WTC11 (cell line): ENCODE results near the gene ZBTB7C. TPM values are rescaled to one million over a fixed set of nuclear protein-coding genes. Genes with fewer than 3 reads are reported as not detected.

Experiments
- ATAC-seq: fragments of 200-7000 bp; cut with Tn5 transposase; 2 replicates; pipeline ENCODE4 v1.10.0; 2021; ENCODE audit warnings: mild to moderate bottlenecking, moderate library complexity
- CTCF ChIA-PET: fragments of 300-600 bp; sonication (Branson Sonifier 250); formaldehyde crosslinking; loops from one replicate; lab custom pipeline; 2021; ENCODE audit warnings: antibody characterized with exemption; lab: Charles Lee
- POLR2A ChIA-PET: fragments of 350-600 bp; sonication (Branson Sonifier 250); formaldehyde crosslinking; loops from one replicate; lab custom pipeline; 2021; ENCODE audit warnings: antibody characterized with exemption; lab: Charles Lee
- DNase-seq: peaks from one replicate; pipeline ENCODE4 v3.0.0; 2021; ENCODE audit warnings: low spot score
- H3K27ac Mint-ChIP-seq: 2 replicates; pipeline ENCODE4 v1.8.0; 2021; ENCODE audit warnings: mixed read lengths
- H3K27me3 Mint-ChIP-seq: 2 replicates; pipeline ENCODE4 v1.8.0; 2021; ENCODE audit warnings: low read depth, mild to moderate bottlenecking, moderate library complexity, mixed read lengths
- H3K36me3 Mint-ChIP-seq: 2 replicates; pipeline ENCODE4 v1.8.0; 2021; ENCODE audit warnings: mixed read lengths
- H3K4me1 Mint-ChIP-seq: 2 replicates; pipeline ENCODE4 v1.8.0; 2022; ENCODE audit warnings: mixed read lengths
- H3K4me3 Mint-ChIP-seq: 2 replicates; pipeline ENCODE4 v1.8.0; 2021; ENCODE audit warnings: mild to moderate bottlenecking, moderate library complexity, mixed read lengths
- H3K9me3 Mint-ChIP-seq: 2 replicates; pipeline ENCODE4 v1.8.0; 2021; ENCODE audit warnings: mixed read lengths
- AR ChIP-seq: fragments of 250-450 bp; sonication (Bioruptor Pico); IDR thresholded peaks from 2 replicates; pipeline ENCODE4 v1.9.0; 2021; ENCODE audit warnings: mild to moderate bottlenecking
- ATF3 ChIP-seq: sonication (generic); formaldehyde crosslinking; conservative IDR thresholded peaks from 2 replicates; pipeline ENCODE4 v1.8.1; 2022; ENCODE audit warnings: mild to moderate bottlenecking, missing genetic modification reagents
- E2F4 ChIP-seq: sonication (generic); formaldehyde crosslinking; IDR thresholded peaks from 2 replicates; pipeline ENCODE4 v1.8.1; 2022; ENCODE audit warnings: low read depth, mild to moderate bottlenecking, moderate library complexity, missing genetic modification reagents, borderline replicate concordance
- ESRRA ChIP-seq: sonication (generic); formaldehyde crosslinking; IDR thresholded peaks from 2 replicates; pipeline ENCODE4 v1.8.1; 2022; ENCODE audit warnings: mild to moderate bottlenecking, missing genetic modification reagents, borderline replicate concordance
- FOXK1 ChIP-seq: sonication (generic); formaldehyde crosslinking; IDR thresholded peaks from 2 replicates; pipeline ENCODE4 v1.8.0; 2022; ENCODE audit warnings: mild to moderate bottlenecking, moderate library complexity, missing genetic modification reagents
- FOXP1 ChIP-seq: sonication (generic); formaldehyde crosslinking; IDR thresholded peaks from 2 replicates; pipeline ENCODE4 v1.8.0; 2022; ENCODE audit warnings: missing genetic modification reagents, mild to moderate bottlenecking, moderate library complexity, borderline replicate concordance
- GABPB1 ChIP-seq: sonication (generic); formaldehyde crosslinking; IDR thresholded peaks from 2 replicates; pipeline ENCODE4 v1.8.1; 2023; ENCODE audit warnings: mild to moderate bottlenecking, missing genetic modification reagents
- HMGA2 ChIP-seq: fragments of 250-450 bp; sonication (Bioruptor Pico); IDR thresholded peaks from 2 replicates; pipeline ENCODE4 v1.4.0; 2021; ENCODE audit warnings: mild to moderate bottlenecking, moderate library complexity
- JAZF1 ChIP-seq: fragments of 250-450 bp; sonication (Bioruptor Pico); IDR thresholded peaks from 2 replicates; pipeline ENCODE4 v1.9.0; 2021; ENCODE audit warnings: moderate library complexity, mild to moderate bottlenecking, inconsistent platforms
- MYBL2 ChIP-seq: sonication (generic); formaldehyde crosslinking; IDR thresholded peaks from 2 replicates; pipeline ENCODE4 v1.8.1; 2023; ENCODE audit warnings: mild to moderate bottlenecking, moderate library complexity, missing genetic modification reagents
- NFATC4 ChIP-seq: fragments of 250-450 bp; sonication (Bioruptor Pico); IDR thresholded peaks from 2 replicates; pipeline ENCODE4 v1.9.0; 2021; ENCODE audit warnings: mild to moderate bottlenecking
- NR1H2 ChIP-seq: sonication (generic); formaldehyde crosslinking; IDR thresholded peaks from 2 replicates; pipeline ENCODE4 v1.9.0; 2021; ENCODE audit warnings: mild to moderate bottlenecking, moderate library complexity, missing genetic modification reagents
- OVOL2 ChIP-seq: fragments of 250-450 bp; sonication (Bioruptor Pico); IDR thresholded peaks from 2 replicates; pipeline ENCODE4 v1.9.0; 2021; ENCODE audit warnings: mild to moderate bottlenecking, borderline replicate concordance
- RELA ChIP-seq: sonication (generic); formaldehyde crosslinking; IDR thresholded peaks from 2 replicates; pipeline ENCODE4 v1.8.1; 2022; ENCODE audit warnings: missing genetic modification reagents, mild to moderate bottlenecking, borderline replicate concordance
- RORB ChIP-seq: fragments of 250-450 bp; sonication (Bioruptor Pico); IDR thresholded peaks from 2 replicates; pipeline ENCODE4 v1.9.0; 2021; ENCODE audit warnings: mild to moderate bottlenecking
- SP1 ChIP-seq: sonication (generic); formaldehyde crosslinking; conservative IDR thresholded peaks from 2 replicates; pipeline ENCODE4 v1.8.1; 2022; ENCODE audit warnings: missing genetic modification reagents
- TEAD1 ChIP-seq: sonication (generic); formaldehyde crosslinking; IDR thresholded peaks from 2 replicates; pipeline ENCODE4 v1.8.0; 2022; ENCODE audit warnings: mild to moderate bottlenecking, missing genetic modification reagents
- TP53 ChIP-seq: sonication (generic); formaldehyde crosslinking; IDR thresholded peaks from 2 replicates; pipeline ENCODE4 v1.8.1; 2023; ENCODE audit warnings: mild to moderate bottlenecking, missing genetic modification reagents
- USF1 ChIP-seq: sonication (generic); formaldehyde crosslinking; IDR thresholded peaks from 2 replicates; pipeline ENCODE4 v1.8.0; 2022; ENCODE audit warnings: mild to moderate bottlenecking, missing genetic modification reagents
- ZBTB21 ChIP-seq: sonication (generic); formaldehyde crosslinking; IDR thresholded peaks from 2 replicates; pipeline ENCODE4 v1.8.1; 2023; ENCODE audit warnings: mild to moderate bottlenecking, missing genetic modification reagents, borderline replicate concordance
- ZNF219 ChIP-seq: sonication (generic); formaldehyde crosslinking; IDR thresholded peaks from 2 replicates; pipeline ENCODE4 v1.8.0; 2023; ENCODE audit warnings: missing genetic modification reagents, mild to moderate bottlenecking, borderline replicate concordance
- ZNF425 ChIP-seq: fragments of 250-450 bp; sonication (Bioruptor Pico); conservative IDR thresholded peaks from 2 replicates; pipeline ENCODE4 v1.9.0; 2021; ENCODE audit warnings: mild to moderate bottlenecking
- total RNA-seq: library from RNA; stranded (reverse); gene quantifications from 3 replicates; pipeline ENCODE4 v1.2.3, GENCODE V29; 2021
- TF ChIP-seq, protein P1 (sequence below): fragments of 250-450 bp; sonication (Bioruptor Pico); IDR thresholded peaks from 2 replicates; pipeline ENCODE4 v1.9.0; 2021; ENCODE audit warnings: mild to moderate bottlenecking

ZBTB7C gene
- total RNA-seq, 1 experiment from 2014 or later = 0.48 TPM

DNA sequence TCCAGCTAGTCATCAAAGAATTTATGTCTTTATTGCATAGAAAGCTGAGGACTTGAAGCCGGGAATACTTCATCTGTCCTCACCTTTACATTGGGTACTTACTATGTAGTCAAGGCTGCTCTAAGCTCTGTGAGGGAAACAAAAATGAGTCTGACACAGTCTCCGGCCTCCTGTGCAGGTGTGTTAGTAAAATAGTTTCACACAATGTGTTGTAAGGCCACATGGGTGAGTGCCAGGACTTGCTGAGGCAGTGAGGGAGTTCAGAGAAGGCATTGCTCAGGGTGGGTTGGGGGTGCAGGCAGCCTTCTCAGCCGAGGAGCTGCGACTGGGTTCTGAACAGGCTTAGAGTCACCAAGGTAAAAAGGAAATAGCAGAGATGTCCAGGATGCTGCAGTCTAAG lies 424.2 kb downstream of the ZBTB7C start:
- Mint-ChIP-seq H3K27me3 (0 out of 2 replicates have a peak, but pooled peaks cover 4% of the 10 kb centered on the region), H3K9me3 (peaks cover 17% of the 10 kb centered on the region), H3K27ac (0 out of 2 replicates have a peak overlapping the region, but pooled peaks have one; percentile 36), H3K4me1 (peaks cover 34% of the 10 kb centered on the region), H3K4me3 (no peak overlapping the region), H3K36me3 (peaks cover 2% of the 10 kb centered on the region; the same call in 1 of the 2 replicates)
- ChIA-PET POLR2A (no interaction called here), CTCF (interaction anchor here (1.4 to 1.9 kb wide), 2 partner anchors 12 to 212 kb away, joined by 3 to 7 read pairs; no protein-coding TSS in a partner anchor)
- no peak for TF ChIP-seq RELA (CRISPR knock-in tag)
- no peak for TF ChIP-seq AR
- no peak for TF ChIP-seq RORB (CRISPR knock-in tag)
- no peak for TF ChIP-seq TEAD1 (CRISPR knock-in tag)
- TF ChIP-seq ESRRA (CRISPR knock-in tag) = no peak
- no peak for TF ChIP-seq E2F4 (CRISPR knock-in tag)
- TF ChIP-seq FOXP1 (CRISPR knock-in tag) = no peak
- TF ChIP-seq OVOL2 = no peak
- TF ChIP-seq NFATC4 = no peak
- no peak for TF ChIP-seq GABPB1 (CRISPR knock-in tag)
- TF ChIP-seq, protein P1, sequence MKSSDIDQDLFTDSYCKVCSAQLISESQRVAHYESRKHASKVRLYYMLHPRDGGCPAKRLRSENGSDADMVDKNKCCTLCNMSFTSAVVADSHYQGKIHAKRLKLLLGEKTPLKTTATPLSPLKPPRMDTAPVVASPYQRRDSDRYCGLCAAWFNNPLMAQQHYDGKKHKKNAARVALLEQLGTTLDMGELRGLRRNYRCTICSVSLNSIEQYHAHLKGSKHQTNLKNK (CRISPR knock-in tag) = no peak
- no peak for TF ChIP-seq NR1H2
- TF ChIP-seq ATF3 (CRISPR knock-in tag) = no peak
- TF ChIP-seq HMGA2 (CRISPR knock-in tag) = no peak
- no peak for TF ChIP-seq JAZF1 (CRISPR knock-in tag)
- no peak for TF ChIP-seq USF1
- TF ChIP-seq ZBTB21 = no peak
- no peak for TF ChIP-seq TP53 (CRISPR knock-in tag)
- DNase-seq = no peak
- no peak for ATAC-seq

DNA sequence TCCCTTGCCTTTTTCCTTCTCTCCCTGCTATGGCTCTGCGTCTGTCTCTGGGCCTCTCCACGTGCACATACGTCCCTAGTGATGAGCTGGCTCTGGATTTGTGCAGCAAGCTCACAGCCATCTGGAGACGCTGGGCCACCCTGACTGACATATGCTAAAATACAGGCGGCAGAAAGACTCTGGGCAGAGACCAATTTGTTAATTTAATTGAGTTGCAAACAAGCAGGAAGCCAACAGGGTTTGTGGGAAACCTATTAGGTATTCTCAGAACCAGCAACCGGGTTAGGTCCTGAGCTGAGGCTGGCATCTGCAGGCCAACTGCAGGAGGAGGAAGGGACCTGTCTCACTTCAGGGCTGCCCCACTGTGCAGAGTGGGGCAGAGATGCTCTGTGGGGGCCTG lies 425.2 kb downstream of the ZBTB7C start:
- CTCF ChIA-PET = interaction anchor here (1.4 to 1.8 kb wide), 2 partner anchors 14 to 24 kb away, joined by 4 to 16 read pairs; no protein-coding TSS in a partner anchor
- Mint-ChIP-seq H3K9me3 (peaks cover 17% of the 10 kb centered on the region), H3K36me3 (peaks cover 2% of the 10 kb centered on the region; the same call in 1 of the 2 replicates), H3K4me3 (no peak overlapping the region)
- ATAC-seq = no peak; the same call in 1 of the 2 replicates
- TF ChIP-seq ZNF425 (CRISPR knock-in tag) (no peak), MYBL2 (CRISPR knock-in tag) (no peak), SP1 (CRISPR knock-in tag) (no peak), TEAD1 (CRISPR knock-in tag) (no peak), FOXK1 (CRISPR knock-in tag) (no peak), TP53 (CRISPR knock-in tag) (no peak), ZNF219 (CRISPR knock-in tag) (no peak)
- TF ChIP-seq, all 79 proteins: peak for 0
- peak overlapping the region; percentile 78; the same call in 1 of the 2 replicates for H3K27ac Mint-ChIP-seq
- DNase-seq = no peak
- H3K27me3 Mint-ChIP-seq = peaks cover 4% of the 10 kb centered on the region; the same call in 1 of the 2 replicates
- POLR2A ChIA-PET = no interaction called here
- H3K4me1 Mint-ChIP-seq = peaks cover 35% of the 10 kb centered on the region
